Measurements from ENCODE around the gene ACTR1B.

GRCh38 chr2:97697252-97698235 lies 33.7 kb upstream of the ACTR1B start:
- TF ChIP-seq MXI1 (IDR thresholded peaks at IDR 0.05; ENCODE audit: low read depth, low read length) (peak; percentile 62; the same call in 1 of the 2 replicates), CTCF (IDR thresholded peaks at IDR 0.05) (peak; percentile 96), FOXJ3 (CRISPR knock-in tag; IDR thresholded peaks at IDR 0.05) (no peak), POLR2AphosphoS5 (IDR thresholded peaks at IDR 0.05; ENCODE audit: low read depth, low read length) (no peak)
